SK-N-MC (cell line): ENCODE results near the gene TSSK3.

ENCODE experiments used
- EZH2 ChIP-seq: fragments of 200-600 bp; sonication (generic); IDR thresholded peaks from one replicate; pipeline ENCODE4 v1.6.1; 2017; ENCODE audit warnings: antibody characterized with exemption
- FOXP2 ChIP-seq: optimal IDR thresholded peaks from 2 replicates; pipeline ENCODE3; 2011; ENCODE audit warnings: mild to moderate bottlenecking, moderate library complexity; ENCODE audit not compliant: insufficient read depth; ENCODE audit errors: extremely low read length, control extremely low read depth
- POLR2AphosphoS5 ChIP-seq: IDR thresholded peaks from 2 replicates; pipeline ENCODE4 v1.6.1; 2012; ENCODE audit warnings: mild to moderate bottlenecking, low read depth, low read length, borderline replicate concordance

GRCh38 chr1:32332290-32333079 is 29.9 kb upstream of the TSSK3 start:
- no peak for TF ChIP-seq EZH2
- TF ChIP-seq POLR2AphosphoS5 = no peak; the same call in none of the 2 replicates
- TF ChIP-seq FOXP2 = no peak
